GM19023 (cell line): ENCODE results near the gene EBF3.

ENCODE experiments used
- ATAC-seq: cut with Tn5 transposase; IDR thresholded peaks from one replicate; pipeline ENCODE4 v1.9.1; 2021; ENCODE audit warnings: mild to moderate bottlenecking, moderate library complexity; ENCODE audit not compliant: unreplicated experiment

Gene EBF3

DNA sequence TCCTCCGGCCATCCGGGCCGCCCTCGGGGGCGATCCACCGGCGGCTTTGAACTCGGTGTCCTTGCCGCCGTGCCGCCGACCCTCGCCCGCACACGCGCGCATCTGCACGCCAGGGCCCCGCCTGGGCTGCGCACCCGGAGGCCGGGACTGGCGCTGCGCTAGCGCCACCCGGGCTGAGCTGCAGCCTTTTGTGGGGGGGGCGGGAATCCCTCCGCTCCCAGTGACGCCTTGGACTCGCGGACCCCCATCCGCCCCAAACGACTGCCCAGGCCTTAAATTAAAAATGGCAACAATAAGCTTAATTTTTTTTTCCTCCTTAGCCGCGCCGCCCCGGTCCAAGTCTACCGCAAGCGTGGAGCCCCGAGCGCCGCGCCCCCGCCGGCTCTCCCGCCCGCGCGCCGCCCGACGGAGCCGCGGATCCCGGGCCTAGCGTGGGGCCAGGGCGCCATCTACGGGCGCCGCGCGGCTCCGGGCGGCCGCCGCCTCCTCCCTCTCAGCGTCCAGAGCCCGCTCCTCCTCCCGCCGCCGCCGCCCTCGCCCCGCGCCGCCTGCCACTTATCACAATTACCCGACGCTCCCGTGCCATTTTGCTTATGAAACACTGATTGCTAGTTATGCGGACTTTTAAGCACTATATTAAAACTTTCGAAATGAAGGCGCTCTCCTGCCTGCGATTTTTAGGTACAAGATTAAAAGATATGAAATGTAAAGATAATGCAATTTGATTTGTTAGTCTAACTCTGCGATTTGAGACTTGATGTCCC is 7.5 kb upstream of the EBF3 start:
- ATAC-seq, result no peak

- ATAC-seq, result no peak
Measured at GRCh38 chr10:129970465-129971364, 6.6 kb upstream of the EBF3 start.

DNA sequence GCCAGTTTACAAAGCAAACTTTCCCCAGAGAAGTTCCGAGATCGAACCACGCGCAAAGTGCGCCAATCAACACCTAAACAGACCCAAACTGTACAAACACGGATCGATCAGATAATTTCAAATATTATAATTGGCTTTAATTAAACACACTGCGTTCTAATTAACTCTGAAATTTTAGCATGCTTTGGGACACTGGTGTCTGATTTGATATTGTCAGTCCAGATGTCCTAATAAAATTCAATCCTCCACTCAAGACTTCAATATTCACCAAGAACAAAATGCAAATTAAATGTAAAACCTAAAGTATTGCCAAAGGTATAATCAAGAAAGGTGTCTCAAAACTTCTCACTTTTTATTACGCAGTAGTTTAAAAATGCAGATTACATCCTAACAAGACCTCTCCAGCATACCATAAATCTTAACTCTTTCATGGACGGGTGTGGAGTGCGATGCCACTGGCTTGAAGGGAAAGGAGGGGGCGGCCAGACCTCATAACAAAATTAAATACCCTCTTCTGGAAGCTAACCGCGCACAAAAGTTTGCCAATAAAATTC is 5.9 kb upstream of the EBF3 start:
- ATAC-seq, result no peak

- ATAC-seq, result no peak
Measured at GRCh38 chr10:129969184-129969910, 5.3 kb upstream of the EBF3 start.

DNA sequence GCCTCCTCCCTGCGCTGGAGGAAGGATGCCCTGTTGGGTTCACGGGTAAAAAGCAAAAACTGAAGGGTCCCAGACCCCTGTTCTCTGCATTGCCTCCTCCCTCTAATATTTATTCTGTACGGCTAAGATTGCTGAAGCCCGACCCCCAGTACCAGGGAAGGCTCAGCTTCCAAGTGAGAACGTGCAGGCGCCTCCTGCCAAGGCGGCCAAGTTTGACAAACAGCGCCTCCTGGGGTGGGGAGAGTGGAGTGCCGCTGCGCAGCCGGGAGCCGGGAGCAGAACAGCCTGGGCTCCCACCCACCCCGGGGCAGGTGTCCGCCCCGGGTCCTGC is 4.7 kb upstream of the EBF3 start:
- no peak for ATAC-seq

GRCh38 chr10:129968020-129968852 is 4.2 kb upstream of the EBF3 start:
- no peak for ATAC-seq

- no peak for ATAC-seq
Measured at GRCh38 chr10:129967579-129968019, 3.5 kb upstream of the EBF3 start.

DNA sequence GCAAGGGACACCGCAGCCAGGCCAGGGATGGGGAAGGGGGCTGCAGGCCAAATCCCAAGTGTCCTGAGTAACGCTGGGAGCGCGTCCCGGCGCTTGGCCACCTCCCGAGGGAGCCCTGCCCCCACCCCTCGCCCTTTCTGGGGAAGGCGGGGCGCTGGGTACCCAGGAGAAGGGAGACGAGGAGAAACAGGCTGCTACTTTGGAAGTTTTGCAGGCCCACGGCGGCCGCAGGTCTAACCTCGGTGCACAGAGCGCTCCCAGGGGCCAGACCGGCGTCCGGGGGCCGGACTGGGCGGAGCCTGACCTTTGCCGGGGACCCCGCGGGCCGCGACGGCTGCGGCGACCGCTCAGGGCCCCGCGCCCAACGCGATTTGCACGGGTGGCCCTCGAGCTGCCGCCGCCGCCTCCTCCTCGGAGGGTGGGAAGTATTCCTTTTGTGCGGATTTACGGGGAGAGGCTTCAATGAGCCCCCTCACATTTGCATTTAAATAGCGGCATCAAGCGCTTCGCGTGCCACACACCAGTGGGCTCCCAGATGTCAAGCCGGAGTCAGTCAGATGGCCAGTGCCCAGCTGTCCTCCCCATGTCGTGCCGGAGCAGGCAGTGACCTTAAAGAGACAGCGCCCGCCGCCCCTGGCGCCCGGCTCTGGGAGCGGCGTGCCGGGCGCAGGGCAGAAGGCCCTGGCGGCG is 3.0 kb upstream of the EBF3 start:
- no peak for ATAC-seq

GRCh38 chr10:129966370-129966888 is 2.4 kb upstream of the EBF3 start:
- ATAC-seq, result no peak

GRCh38 chr10:129965959-129966358 is 1.9 kb upstream of the EBF3 start:
- ATAC-seq, result no peak

DNA sequence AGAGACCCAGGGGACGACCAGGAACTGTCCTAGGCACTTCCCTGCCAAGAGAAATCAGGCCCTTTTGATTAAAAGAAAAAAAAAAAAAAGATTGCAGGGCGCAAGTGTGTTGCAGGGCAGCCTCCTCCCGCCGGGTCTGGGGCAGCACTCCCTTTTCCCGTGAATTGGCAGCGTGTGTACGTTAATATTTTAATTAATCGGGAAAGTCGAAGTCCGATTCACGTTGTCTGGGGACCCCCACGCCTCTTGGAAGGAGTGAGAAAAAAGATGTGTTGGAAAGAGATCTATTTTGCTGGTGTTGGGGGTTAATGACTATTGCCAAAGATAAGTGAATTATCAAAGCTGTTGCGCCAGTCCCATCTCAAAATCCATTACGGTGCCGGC is 1.3 kb upstream of the EBF3 start:
- no peak for ATAC-seq

- ATAC-seq, result no peak
Measured at GRCh38 chr10:129964611-129965424, 744 bp upstream of the EBF3 start.

GRCh38 chr10:129962872-129963640 is 1.0 kb downstream of the EBF3 start:
- no peak for ATAC-seq

DNA sequence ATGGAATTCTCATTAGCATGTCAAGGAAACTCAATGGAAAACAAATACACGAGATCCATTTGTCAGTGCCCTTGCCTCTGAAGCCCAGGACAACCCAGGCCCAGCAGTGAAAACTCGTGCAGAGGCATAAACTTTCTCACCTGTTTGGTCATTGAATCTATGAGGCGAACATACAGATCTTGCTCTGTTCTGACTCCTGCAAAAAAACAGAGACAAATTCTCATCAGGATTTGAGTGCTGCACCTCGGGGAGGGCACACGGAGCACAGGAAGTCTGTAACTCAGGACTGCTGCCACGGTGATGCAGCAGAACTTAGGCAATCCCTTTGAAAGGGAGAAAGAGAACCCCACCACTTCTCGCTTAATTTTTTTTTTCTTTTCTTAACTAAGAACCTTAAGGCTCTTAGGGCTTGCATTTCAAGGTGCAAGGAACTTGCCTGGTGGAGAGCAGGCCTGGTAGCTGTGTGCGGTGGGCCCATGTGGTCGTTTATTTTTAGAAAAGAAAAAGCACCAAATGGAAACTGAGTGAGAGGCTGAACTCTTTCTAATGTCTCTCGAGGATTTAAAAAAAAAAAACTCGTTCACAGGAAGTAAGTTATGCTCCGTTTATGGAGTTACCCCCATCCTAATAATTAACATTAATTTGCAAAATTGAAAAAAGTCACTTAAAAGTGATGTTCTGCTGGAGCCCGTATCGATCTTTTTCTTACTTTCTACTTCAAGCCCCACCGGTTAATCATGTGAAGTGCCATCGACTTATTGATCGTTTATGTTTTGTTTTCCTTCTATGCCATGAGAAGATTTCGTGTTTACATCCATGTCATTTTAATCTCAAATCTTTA is 1.8 kb downstream of the EBF3 start:
- no peak for ATAC-seq

DNA sequence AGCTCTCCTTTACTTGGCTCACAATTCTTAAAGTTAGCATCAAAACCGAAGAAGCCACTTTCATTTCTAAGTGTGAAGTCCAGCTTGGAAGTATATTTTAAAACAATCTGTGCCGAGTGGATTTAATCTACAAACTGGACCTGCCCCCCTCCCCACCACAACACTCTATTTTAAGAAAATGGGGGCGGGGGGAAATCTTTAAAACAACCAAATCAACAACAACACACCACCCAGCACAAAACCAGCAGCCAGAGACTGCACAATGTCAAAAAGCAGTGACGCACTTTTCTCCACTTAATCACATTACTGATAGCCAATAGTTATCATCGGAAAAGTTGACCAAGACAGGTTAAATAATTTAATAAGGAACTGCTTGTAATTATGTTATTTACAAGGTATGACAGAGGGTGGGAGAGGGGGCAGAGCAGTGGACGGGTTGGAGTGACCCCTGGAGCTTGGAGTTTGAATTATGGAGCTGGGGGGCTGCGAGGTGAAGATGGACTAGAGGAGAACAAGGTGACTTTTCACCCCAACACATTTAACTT is 2.8 kb downstream of the EBF3 start:
- no peak for ATAC-seq

GRCh38 chr10:129960481-129961156 is 3.5 kb downstream of the EBF3 start:
- no peak for ATAC-seq
